ENCODE measurements around the gene MRPL48. TPM values are rescaled to one million over a fixed set of nuclear protein-coding genes. Genes with fewer than 3 reads are reported as not detected.
"Not testable (repeated sequence)": the region's sequence is repeated elsewhere in the genome, so short reads cannot be mapped to it uniquely, and the experiment has no call there.

Gene MRPL48
- total RNA-seq, 8 experiments from 2014 or later = 33.3 to 60.5 (median 45.0) TPM

- 0 to 100% methylated on average over 2 to 3 of the region's 5 CpGs; no CpG with 5 or more reads in 8 of the 10 experiments for WGBS, 10 experiments
- in situ Hi-C loops (cut with MboI; ENCODE audit: low pct_unique_long_range_greater_than_20kb in 2 of 9, low sequenced_read_pairs in 9 of 9, unreplicated experiment in 9 of 9) = no loop called here
- H3K27ac ChIP-seq = peak overlapping the region in 1 of 2 donors; percentile 54
- H3K4me1 ChIP-seq (replicated peaks in 1 of 2) = peaks cover 14 to 18% of the 10 kb centered on the region in 2 donors
- H3K4me3 ChIP-seq = no peak overlapping the region
- peak; percentile 68 to 91 (median 74) for ATAC-seq (replicated peaks in 6 of 8)
Measured at GRCh38 chr11:73866095-73866579, 78.5 kb downstream of the MRPL48 start.

- ATAC-seq (replicated peaks in 6 of 8) = peak; percentile 48 to 95 (median 92)
- in situ Hi-C loops (cut with MboI; ENCODE audit: low pct_unique_long_range_greater_than_20kb in 2 of 9, low sequenced_read_pairs in 9 of 9, unreplicated experiment in 9 of 9) = no loop called here
- peak overlapping the region; percentile 50 to 56 for H3K27ac ChIP-seq
- peaks cover 14 to 18% of the 10 kb centered on the region in 2 donors for H3K4me1 ChIP-seq (replicated peaks in 1 of 2)
- WGBS, 10 experiments = 0 to 83% (median 41%) methylated on average over 1 to 2 of the region's 2 CpGs; no CpG with 5 or more reads in 2 of the 10 experiments
- H3K4me3 ChIP-seq = no peak overlapping the region
Measured at GRCh38 chr11:73866586-73866996, 78.9 kb downstream of the MRPL48 start.

- in situ Hi-C loops (cut with MboI; ENCODE audit: low pct_unique_long_range_greater_than_20kb in 2 of 9, low sequenced_read_pairs in 9 of 9, unreplicated experiment in 9 of 9) = no loop called here
- ATAC-seq (replicated peaks in 6 of 8) = no peak
- H3K27ac ChIP-seq = no peak overlapping the region
- peaks cover 14 to 18% of the 10 kb centered on the region in 2 donors for H3K4me1 ChIP-seq (replicated peaks in 1 of 2)
- H3K4me3 ChIP-seq = no peak overlapping the region
- 86 to 100% (median 100%) methylated on average over 1 of the region's 1 CpG; no CpG with 5 or more reads in 7 of the 10 experiments for WGBS, 10 experiments
Measured at GRCh38 chr11:73869332-73869949, 81.8 kb downstream of the MRPL48 start.

DNA sequence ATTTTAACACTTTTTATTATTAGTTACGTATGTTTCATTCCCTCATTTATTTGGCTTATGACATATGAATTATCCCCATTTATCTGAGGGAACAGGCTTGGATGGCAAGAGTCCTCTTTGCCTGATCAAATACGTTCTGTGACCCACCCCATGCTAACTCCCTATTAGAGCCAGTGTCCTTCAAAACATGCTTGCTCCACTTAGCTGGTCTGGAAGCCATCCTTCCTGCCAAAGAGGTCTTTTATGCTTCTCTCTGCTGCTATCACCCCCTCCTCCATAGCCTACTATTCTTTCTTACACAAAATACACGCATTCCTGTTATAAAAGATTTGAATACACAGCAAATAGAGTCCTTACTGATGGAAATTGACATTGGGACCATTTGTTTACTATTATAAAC lies 82.6 kb downstream of the MRPL48 start:
- Histone ChIP-seq H3K4me1 (replicated peaks in 1 of 2) (peaks cover 17 to 19% of the 10 kb centered on the region in 2 donors), H3K27ac (no peak overlapping the region), H3K4me3 (no peak overlapping the region)
- WGBS, 10 experiments = 75 to 100% (median 100%) methylated on average over 1 to 3 of the region's 3 CpGs; no CpG with 5 or more reads in 2 of the 10 experiments
- no peak for ATAC-seq (replicated peaks in 6 of 8)
- in situ Hi-C loops (cut with MboI; ENCODE audit: low pct_unique_long_range_greater_than_20kb in 2 of 9, low sequenced_read_pairs in 9 of 9, unreplicated experiment in 9 of 9) = no loop called here

GRCh38 chr11:73872749-73873357 lies 85.2 kb downstream of the MRPL48 start:
- 75 to 100% (median 100%) methylated on average over 1 to 3 of the region's 9 CpGs; no CpG with 5 or more reads in 5 of the 10 experiments for WGBS, 10 experiments
- Histone ChIP-seq H3K4me3 (no peak overlapping the region), H3K4me1 (replicated peaks in 1 of 2) (peaks cover 11 to 12% of the 10 kb centered on the region in 2 donors), H3K27ac (no peak overlapping the region)
- in situ Hi-C loops (cut with MboI; ENCODE audit: low pct_unique_long_range_greater_than_20kb in 2 of 9, low sequenced_read_pairs in 9 of 9, unreplicated experiment in 9 of 9) = no loop called here
- ATAC-seq (replicated peaks in 6 of 8) = no peak

- no peak for ATAC-seq (replicated peaks in 6 of 8)
- WGBS, 10 experiments = 40 to 88% (median 67%) methylated on average over 1 of the region's 1 CpG
- H3K27ac ChIP-seq = peak overlapping the region; percentile 78 to 93
- peaks cover 12 to 13% of the 10 kb centered on the region in 2 donors for H3K4me1 ChIP-seq (replicated peaks in 1 of 2)
- H3K4me3 ChIP-seq = peak overlapping the region; percentile 63 to 98 (median 80)
- in situ Hi-C loops (cut with MboI; ENCODE audit: low pct_unique_long_range_greater_than_20kb in 2 of 9, low sequenced_read_pairs in 9 of 9, unreplicated experiment in 9 of 9) = no loop called here
Measured at GRCh38 chr11:73875380-73875779, 87.7 kb downstream of the MRPL48 start.

DNA sequence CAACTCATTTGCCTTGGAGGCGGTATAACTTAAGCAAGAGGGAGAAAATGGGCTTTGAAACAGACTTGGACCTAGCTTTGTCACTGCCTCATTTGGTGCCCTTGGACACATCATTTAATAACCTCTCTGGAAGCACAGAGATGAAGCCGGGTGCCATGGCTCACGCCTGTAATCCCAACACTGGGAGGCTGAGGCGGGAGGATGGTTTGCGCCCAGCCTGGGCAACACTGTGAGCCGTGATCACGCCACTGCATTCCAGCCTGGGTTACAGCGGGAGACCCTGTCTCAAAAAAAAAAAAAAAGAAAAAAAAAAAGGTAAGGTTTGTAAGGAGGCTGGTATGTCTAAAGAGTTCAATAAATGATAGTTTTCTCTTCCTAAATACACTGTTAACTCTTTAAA lies 88.2 kb downstream of the MRPL48 start:
- Histone ChIP-seq H3K4me1 (replicated peaks in 1 of 2) (peaks cover 12 to 13% of the 10 kb centered on the region in 2 donors), H3K27ac (peak overlapping the region; percentile 78 to 93), H3K4me3 (peak overlapping the region; percentile 63 to 98 (median 80))
- in situ Hi-C loops (cut with MboI; ENCODE audit: low pct_unique_long_range_greater_than_20kb in 2 of 9, low sequenced_read_pairs in 9 of 9, unreplicated experiment in 9 of 9) = no loop called here
- ATAC-seq (replicated peaks in 6 of 8) = no peak
- 0 to 60% (median 14%) methylated on average over 1 to 7 of the region's 8 CpGs; no CpG with 5 or more reads in 1 of the 10 experiments for WGBS, 10 experiments

DNA sequence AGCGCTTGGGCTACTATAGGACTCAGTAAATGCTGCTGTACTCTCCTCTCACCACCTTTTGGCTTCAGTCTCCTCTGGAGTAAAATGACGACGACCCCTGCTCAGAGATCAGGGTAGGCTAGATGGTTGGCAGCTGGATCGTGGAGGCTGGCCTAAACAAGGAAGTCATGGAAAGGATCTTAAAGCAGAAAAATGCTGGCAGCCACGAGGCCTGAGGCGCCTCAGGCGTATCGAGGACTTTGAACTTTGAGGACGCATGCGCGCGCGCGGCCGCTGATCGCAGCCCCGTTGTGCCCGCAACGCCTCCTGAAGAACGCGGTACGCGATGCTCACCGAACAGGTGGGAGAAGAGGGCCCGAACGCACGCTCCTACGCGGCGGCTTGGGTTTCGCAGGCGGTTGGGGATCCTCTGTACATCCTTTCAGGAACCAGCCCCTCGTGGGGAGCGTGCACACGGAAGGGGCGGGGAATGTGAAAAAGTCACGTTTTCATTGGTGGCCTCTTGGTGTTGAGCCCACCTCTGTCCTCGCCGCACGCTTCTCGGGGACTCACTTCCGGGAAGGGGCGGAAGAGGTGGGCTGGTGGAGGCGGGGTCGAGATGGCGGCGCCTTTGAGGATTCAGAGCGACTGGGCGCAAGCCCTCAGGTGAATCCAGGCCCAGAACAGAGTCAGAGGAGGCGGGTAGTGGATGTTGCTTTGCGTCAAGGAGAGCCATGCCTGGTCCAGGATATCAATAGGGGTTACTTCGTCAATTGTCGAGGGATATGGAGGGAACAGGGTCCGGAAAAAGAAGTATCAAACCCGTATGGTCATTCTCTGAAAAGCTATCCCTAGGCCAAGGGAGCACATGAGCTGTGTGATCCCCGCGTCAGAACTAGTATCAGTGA lies 89.0 kb downstream of the MRPL48 start, which contains the start of the genes COA4 and PAAF1:
Gene COA4 (minus strand): TSS at position 423 of the 887 bp plus-strand sequence. CDS start 3,468 bp downstream, outside the sequence.
Gene PAAF1 (plus strand): TSS at position 576 of the 887 bp plus-strand sequence. CDS start 23 bp downstream, at position 599.
- in situ Hi-C loops (cut with MboI; ENCODE audit: low pct_unique_long_range_greater_than_20kb in 2 of 9, low sequenced_read_pairs in 9 of 9, unreplicated experiment in 9 of 9) = no loop called here
- peak; percentile 89 to 99 (median 98) for ATAC-seq (replicated peaks in 6 of 8)
- H3K4me1 ChIP-seq (replicated peaks in 1 of 2) = peaks cover 12 to 13% of the 10 kb centered on the region in 2 donors
- WGBS, 10 experiments = 0 to 2% (median 0%) methylated on average over 1 to 39 of the region's 57 CpGs
- H3K4me3 ChIP-seq = peak within 1 kb of the TSS; percentile 63 to 98 (median 80)
- H3K27ac ChIP-seq = peak within 1 kb of the TSS; percentile 78 to 93

GRCh38 chr11:73878771-73879170 lies 91.1 kb downstream of the MRPL48 start:
- H3K4me3 ChIP-seq = no peak overlapping the region
- H3K27ac ChIP-seq = no peak overlapping the region
- in situ Hi-C loops (cut with MboI; ENCODE audit: low pct_unique_long_range_greater_than_20kb in 2 of 9, low sequenced_read_pairs in 9 of 9, unreplicated experiment in 9 of 9) = no loop called here
- H3K4me1 ChIP-seq (replicated peaks in 1 of 2) = peaks cover 12 to 13% of the 10 kb centered on the region in 2 donors
- peak in 2 of 8 experiments; percentile 12 to 21 for ATAC-seq (replicated peaks in 6 of 8)
- 33 to 100% (median 64%) methylated on average over 1 of the region's 1 CpG; no CpG with 5 or more reads in 5 of the 10 experiments for WGBS, 10 experiments

- WGBS, 10 experiments = 60 to 100% (median 83%) methylated on average over 1 to 9 of the region's 10 CpGs; no CpG with 5 or more reads in 1 of the 10 experiments
- H3K4me1 ChIP-seq (replicated peaks in 1 of 2); ATAC-seq (replicated peaks in 6 of 8); H3K4me3 ChIP-seq; H3K27ac ChIP-seq; in situ Hi-C loops (cut with MboI; ENCODE audit: low pct_unique_long_range_greater_than_20kb in 2 of 9, low sequenced_read_pairs in 9 of 9, unreplicated experiment in 9 of 9): not testable (repeated sequence)
Measured at GRCh38 chr11:73880449-73880848, 92.8 kb downstream of the MRPL48 start.

GRCh38 chr11:73883856-73884255 lies 96.2 kb downstream of the MRPL48 start:
- Histone ChIP-seq H3K4me3 (no peak overlapping the region), H3K27ac (no peak overlapping the region), H3K4me1 (replicated peaks in 1 of 2) (no peaks in the 10 kb centered on the region)
- no peak for ATAC-seq (replicated peaks in 6 of 8)
- in situ Hi-C loops (cut with MboI; ENCODE audit: low pct_unique_long_range_greater_than_20kb in 2 of 9, low sequenced_read_pairs in 9 of 9, unreplicated experiment in 9 of 9) = no loop called here
- WGBS, 10 experiments = 80 to 100% (median 93%) methylated on average over 1 to 2 of the region's 2 CpGs

- Histone ChIP-seq H3K4me1 (replicated peaks in 1 of 2) (no peaks in the 10 kb centered on the region), H3K4me3 (no peak overlapping the region), H3K27ac (no peak overlapping the region)
- no peak for ATAC-seq (replicated peaks in 6 of 8)
- in situ Hi-C loops (cut with MboI; ENCODE audit: low pct_unique_long_range_greater_than_20kb in 2 of 9, low sequenced_read_pairs in 9 of 9, unreplicated experiment in 9 of 9) = no loop called here
- 76 to 100% (median 97%) methylated on average over 1 to 3 of the region's 3 CpGs; no CpG with 5 or more reads in 2 of the 10 experiments for WGBS, 10 experiments
Measured at GRCh38 chr11:73888244-73888643, 100.6 kb downstream of the MRPL48 start.
